ENCODE results near the gene ROBO1.

The ROBO1 gene

DNA sequence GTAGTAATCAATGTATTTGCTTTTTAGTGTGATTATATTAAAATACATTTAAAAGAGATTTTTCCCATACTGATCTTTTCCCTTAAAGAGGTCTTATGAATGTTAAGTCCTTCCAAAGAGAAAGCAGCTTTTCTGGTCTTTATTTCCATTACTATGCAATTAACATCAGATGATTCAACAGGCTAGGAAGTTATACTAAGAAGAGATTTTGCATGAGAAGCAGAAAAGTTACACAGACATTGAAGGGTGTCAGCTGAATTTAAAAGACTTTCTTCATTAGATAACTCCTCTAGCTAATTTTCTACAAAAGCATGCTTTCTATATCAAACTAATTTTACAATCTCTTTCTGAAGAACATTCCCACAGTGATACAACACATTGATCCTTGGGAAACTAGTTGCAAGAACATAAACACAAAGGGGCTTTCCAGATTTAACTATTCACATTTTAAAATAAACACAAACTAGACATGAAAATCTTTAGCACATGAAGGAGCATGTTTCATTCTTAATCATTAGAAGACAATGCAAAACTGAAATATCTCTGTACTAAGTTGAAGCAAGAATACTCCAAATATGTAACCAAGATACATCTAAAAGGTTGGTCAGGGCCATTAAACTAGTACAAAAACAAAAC, 965.8 kb downstream of the ROBO1 start:
- no peaks in the 10 kb centered on the region for H3K36me3 Mint-ChIP-seq
- no peaks in the 10 kb centered on the region for H3K4me1 Mint-ChIP-seq
- DNase-seq (ENCODE audit: low spot score in 2 of 2), result no peak
- H3K9me3 Mint-ChIP-seq, result peaks cover 10% of the 10 kb centered on the region
- H3K27ac Mint-ChIP-seq, result no peak overlapping the region
- no peak for ATAC-seq
- H3K4me3 Mint-ChIP-seq, result no peak overlapping the region

DNA sequence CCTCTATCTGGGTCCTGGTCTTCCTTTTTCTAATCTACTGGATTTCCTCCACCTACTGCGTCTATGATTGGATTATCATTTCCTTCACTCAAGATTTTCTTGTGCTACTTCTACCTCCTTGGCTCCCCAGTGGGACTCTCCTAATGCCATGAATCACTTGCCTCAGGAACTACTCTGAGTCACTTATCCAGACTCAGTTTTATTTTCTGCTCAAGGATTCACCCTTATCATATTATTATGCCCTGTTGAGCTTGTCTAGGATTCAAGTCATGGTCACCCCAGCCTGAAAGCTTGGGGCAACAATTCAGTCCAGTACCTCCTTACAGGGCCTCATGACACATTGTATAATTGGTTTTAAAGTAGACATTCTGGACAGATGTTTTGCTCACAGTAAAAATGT, 968.1 kb downstream of the ROBO1 start:
- Mint-ChIP-seq H3K4me1 (no peaks in the 10 kb centered on the region), H3K27ac (no peak overlapping the region), H3K36me3 (no peaks in the 10 kb centered on the region), H3K9me3 (peaks cover 22% of the 10 kb centered on the region), H3K4me3 (no peak overlapping the region)
- ATAC-seq (no peak), DNase-seq (ENCODE audit: low spot score in 2 of 2) (no peak)

DNA sequence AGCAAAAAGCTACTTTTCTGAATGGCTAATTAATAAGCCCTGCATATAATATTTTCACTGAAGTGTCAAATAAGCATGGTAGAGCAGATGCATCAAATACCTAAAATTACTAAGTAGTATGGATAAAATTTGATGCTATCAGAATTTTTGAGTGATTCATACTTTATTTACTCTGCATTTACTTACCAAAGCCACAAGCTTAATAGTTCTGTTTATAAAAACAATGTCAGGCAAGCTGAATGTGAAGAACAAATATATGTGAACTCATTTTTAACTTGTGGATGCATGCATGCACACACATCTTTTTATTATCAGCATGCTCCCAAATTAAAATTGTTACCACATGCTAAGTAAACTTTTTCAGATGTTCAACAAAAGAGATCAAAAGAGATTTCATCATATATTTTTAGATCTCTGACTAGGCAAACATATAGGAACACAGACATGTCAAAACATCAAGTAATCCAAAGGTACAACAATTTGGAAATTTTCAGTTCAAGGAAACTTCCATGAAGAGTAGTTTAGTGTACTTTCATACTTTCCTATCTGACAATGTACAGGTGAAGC, 969.4 kb downstream of the ROBO1 start:
- peaks cover 21% of the 10 kb centered on the region for H3K9me3 Mint-ChIP-seq
- H3K4me1 Mint-ChIP-seq, result no peaks in the 10 kb centered on the region
- no peak overlapping the region for H3K4me3 Mint-ChIP-seq

DNA sequence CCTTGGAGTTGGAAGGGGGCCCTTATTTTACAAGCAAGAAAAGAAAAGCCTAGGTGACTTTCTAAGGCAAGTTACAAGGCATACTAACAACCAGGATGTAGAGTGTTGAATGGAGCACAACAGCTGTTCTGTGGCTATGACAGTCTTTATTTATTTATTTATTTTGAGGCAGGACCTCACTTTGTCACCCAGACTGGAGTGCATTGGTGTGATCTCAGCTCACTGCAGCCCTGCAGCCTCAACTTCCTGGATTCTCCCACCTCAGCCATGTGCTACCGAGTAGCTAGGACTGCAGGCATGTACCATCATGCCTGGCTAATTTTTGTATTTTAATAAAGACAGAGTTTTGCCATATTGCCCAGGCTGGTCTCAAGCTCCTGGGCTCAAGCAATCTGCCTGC, 973.4 kb downstream of the ROBO1 start:
- no peaks in the 10 kb centered on the region for H3K4me1 Mint-ChIP-seq
- H3K9me3 Mint-ChIP-seq, result peaks cover 19% of the 10 kb centered on the region
- H3K36me3 Mint-ChIP-seq, result no peaks in the 10 kb centered on the region
- no peak overlapping the region for H3K27ac Mint-ChIP-seq
- ATAC-seq (no peak), DNase-seq (ENCODE audit: low spot score in 2 of 2) (no peak)
- H3K4me3 Mint-ChIP-seq, result no peak overlapping the region

More for the DNA sequence above, 969.4 kb downstream of the ROBO1 start:
- Mint-ChIP-seq H3K36me3 (no peaks in the 10 kb centered on the region), H3K27ac (no peak overlapping the region)
- no peak for ATAC-seq
- DNase-seq (ENCODE audit: low spot score in 2 of 2), result no peak

DNA sequence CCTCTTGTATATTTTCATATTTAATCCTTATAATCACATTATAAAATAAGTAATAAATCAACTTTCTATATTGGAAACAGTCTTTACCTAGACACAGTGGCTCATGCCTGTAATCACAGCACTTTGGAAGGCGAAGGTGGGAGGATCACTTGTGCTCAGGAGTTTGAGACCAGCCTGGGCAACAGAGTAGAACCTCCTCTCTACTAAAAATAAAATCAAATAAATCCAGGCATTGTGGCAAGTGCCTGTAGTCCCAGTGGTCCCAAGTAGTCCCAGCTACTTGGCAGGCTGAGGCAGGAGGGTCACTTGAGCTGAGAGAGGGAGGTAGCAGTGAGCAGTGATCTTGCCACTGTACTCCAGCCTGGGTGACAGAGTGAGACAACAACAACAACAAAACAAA, 975.1 kb downstream of the ROBO1 start:
- H3K36me3 Mint-ChIP-seq, result no peaks in the 10 kb centered on the region
- no peak overlapping the region for H3K27ac Mint-ChIP-seq
- no peak for ATAC-seq
- H3K9me3 Mint-ChIP-seq, result peaks cover 19% of the 10 kb centered on the region
- no peaks in the 10 kb centered on the region for H3K4me1 Mint-ChIP-seq
- H3K4me3 Mint-ChIP-seq, result no peak overlapping the region
- no peak for DNase-seq (ENCODE audit: low spot score in 2 of 2)

DNA sequence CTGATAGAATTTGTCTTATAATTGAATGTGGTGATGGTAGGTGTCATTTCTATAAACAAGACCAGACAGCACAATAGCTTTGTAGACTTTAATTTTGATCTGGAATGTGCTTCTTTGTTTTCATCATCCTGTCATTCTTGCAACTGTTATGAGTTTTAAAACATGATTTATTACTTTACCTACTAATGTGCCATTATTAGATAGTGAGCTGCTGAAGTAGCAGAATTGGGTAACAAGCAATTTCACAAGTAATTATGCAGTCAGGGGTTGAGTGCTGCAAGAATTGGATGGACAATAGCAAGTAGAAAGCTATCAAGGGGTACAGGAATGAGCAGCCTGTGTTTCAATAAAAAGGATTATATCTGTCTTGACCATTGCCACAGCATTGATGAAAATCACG, 975.6 kb downstream of the ROBO1 start:
- Mint-ChIP-seq H3K4me3 (no peak overlapping the region), H3K27ac (no peak overlapping the region), H3K36me3 (no peaks in the 10 kb centered on the region), H3K9me3 (peaks cover 19% of the 10 kb centered on the region), H3K4me1 (no peaks in the 10 kb centered on the region)
- ATAC-seq (no peak), DNase-seq (ENCODE audit: low spot score in 2 of 2) (no peak)

DNA sequence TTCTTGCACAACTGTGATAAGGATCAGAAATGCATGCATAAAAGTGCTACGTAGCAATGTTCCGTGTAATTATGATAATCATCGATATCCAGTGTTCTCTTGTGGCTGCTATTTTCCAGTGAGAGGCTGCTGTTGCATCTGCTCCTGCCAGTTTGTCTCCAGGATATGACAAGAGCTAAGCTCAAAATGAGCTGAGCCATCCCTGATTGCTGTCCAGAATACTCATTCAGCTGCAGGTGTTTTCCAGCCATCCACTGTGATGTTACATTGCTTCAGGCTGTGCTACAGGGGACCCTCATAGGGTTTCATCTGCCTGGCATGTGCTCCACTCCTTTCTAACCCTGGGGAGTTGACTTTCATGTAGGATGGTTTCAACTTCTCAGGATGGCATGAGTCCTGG, 976.0 kb downstream of the ROBO1 start:
- DNase-seq (ENCODE audit: low spot score in 2 of 2) (no peak), ATAC-seq (no peak)
- H3K27ac Mint-ChIP-seq, result no peak overlapping the region
- H3K4me1 Mint-ChIP-seq, result no peaks in the 10 kb centered on the region
- no peaks in the 10 kb centered on the region for H3K36me3 Mint-ChIP-seq
- no peak overlapping the region for H3K4me3 Mint-ChIP-seq
- H3K9me3 Mint-ChIP-seq, result peaks cover 16% of the 10 kb centered on the region

DNA sequence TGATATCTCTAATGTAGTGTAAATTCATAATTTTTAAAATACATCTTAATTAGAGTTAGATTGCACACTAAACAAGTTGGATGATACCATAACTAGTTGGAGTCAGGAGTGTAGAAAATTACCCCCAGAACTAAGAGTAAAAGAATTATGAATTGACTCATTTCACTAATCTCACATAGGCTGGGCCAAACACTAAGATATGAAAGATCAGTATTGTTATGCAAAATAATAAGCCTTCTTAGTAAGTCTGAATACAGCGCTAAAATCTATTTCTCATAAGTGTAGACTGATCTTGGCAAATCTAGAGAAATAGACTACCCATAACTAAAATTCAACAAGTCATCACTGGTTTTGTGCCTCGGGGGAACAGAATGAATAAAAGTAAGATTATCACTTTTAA, 979.0 kb downstream of the ROBO1 start:
- Mint-ChIP-seq H3K27ac (no peak overlapping the region), H3K36me3 (no peaks in the 10 kb centered on the region), H3K4me1 (no peaks in the 10 kb centered on the region), H3K4me3 (no peak overlapping the region), H3K9me3 (peaks cover 15% of the 10 kb centered on the region)
- DNase-seq (ENCODE audit: low spot score in 2 of 2) (no peak), ATAC-seq (no peak)

DNA sequence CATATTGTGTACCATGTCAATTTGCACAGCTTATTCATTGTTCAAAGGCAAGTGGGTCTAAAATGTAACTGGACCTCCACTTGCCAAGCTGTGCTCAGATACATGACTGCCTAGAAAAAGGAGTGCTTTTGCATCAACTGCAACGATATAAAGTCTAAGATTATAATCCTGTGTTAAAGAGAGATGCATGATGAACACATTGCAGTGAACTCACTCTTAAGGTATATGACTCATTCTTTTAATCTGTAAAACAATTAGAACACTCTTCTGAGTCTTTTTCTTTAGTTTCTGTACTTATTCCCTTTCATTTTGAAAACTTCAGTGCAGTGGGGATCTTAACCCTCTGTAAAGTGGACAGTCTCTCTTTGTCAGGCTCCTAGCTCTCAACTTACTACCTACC, 982.8 kb downstream of the ROBO1 start:
- H3K27ac Mint-ChIP-seq, result no peak overlapping the region
- no peak overlapping the region for H3K4me3 Mint-ChIP-seq
- H3K36me3 Mint-ChIP-seq, result no peaks in the 10 kb centered on the region
- H3K9me3 Mint-ChIP-seq, result peaks cover 22% of the 10 kb centered on the region
- no peaks in the 10 kb centered on the region for H3K4me1 Mint-ChIP-seq
- no peak for ATAC-seq
- DNase-seq (ENCODE audit: low spot score in 2 of 2), result no peak

DNA sequence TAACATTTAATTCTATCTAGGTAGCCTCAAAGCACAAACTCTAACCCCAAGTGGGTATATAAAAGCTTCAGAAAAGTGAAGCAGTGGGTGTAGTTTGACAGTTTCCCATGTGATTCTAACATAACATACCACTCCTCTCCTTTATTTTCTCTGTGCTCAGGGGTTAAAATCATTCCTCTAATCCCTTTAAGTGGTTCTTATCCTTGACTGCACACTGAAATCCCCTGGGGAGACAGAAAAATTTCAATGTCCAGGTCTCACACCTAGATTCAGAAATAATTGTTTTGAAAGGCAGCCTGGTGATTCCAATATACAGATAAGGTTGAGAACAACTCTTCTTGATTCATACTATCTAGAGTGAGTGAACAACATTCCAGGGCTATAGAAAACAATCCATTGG, 986.4 kb downstream of the ROBO1 start:
- ATAC-seq (no peak), DNase-seq (ENCODE audit: low spot score in 2 of 2) (no peak)
- no peaks in the 10 kb centered on the region for H3K4me1 Mint-ChIP-seq
- peaks cover 22% of the 10 kb centered on the region for H3K9me3 Mint-ChIP-seq
- H3K27ac Mint-ChIP-seq, result no peak overlapping the region
- no peak overlapping the region for H3K4me3 Mint-ChIP-seq
- H3K36me3 Mint-ChIP-seq, result no peaks in the 10 kb centered on the region

DNA sequence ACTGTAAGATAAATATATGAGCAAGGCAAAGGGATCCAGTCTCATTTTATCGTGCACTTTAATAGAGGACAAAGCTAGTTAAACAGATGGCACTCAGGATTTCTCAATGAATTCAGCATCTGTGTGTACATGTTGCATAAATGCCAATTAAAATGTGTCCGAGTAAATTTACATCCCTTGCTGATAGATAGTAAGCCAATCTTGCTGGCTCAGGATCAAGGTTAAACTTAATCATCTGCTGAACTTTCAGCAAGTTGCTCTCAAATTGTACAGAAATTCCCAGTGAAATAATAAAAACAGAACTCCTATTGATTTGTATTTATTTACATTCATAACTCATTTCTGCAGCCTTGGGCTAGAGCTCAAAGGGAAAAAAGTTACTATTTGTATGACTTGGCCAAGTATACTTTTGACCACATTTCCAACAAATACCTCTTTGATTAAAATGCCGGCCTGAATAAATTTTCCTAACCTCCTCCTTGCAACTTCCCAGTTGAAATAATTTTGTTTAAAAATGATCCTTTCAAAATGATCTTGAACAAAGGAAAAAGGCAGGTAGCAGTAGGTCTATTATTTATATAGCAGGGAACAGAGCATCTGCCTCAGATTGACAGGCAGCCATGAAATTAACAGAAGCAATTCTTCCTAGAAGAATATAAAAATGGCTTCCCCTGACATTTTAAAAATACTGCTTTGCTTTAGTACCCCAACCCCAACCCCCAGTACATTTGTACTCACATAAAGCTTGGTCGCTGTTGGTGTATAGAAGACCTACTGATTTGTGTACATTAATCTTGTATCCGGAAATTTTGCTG, 1001.9 kb downstream of the ROBO1 start:
- no peaks in the 10 kb centered on the region for H3K4me1 Mint-ChIP-seq
- H3K9me3 Mint-ChIP-seq, result peaks cover 19% of the 10 kb centered on the region
- no peak overlapping the region for H3K27ac Mint-ChIP-seq
- no peaks in the 10 kb centered on the region for H3K36me3 Mint-ChIP-seq
- ATAC-seq, result no peak
- no peak overlapping the region for H3K4me3 Mint-ChIP-seq
- DNase-seq (ENCODE audit: low spot score in 2 of 2), result no peak

DNA sequence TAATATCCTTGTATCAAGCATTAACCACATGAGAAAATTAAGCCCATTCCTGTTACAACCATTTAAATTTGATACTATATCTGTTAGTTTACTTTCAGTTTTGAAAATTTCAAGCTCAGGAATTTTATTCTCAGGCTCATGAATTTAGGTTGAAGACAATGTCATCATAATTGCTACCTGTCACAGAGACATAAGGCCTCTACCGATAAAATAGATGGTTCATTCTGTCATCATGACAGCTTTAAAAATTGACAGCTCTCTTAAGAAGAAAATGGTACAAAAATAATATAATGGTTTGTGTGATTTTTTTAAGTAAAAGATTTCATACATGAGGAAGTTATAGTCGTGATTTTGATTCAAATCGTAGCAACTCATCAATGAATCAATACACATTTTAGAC, 1003.2 kb downstream of the ROBO1 start:
- Mint-ChIP-seq H3K27ac (no peak overlapping the region), H3K9me3 (peaks cover 15% of the 10 kb centered on the region), H3K36me3 (no peaks in the 10 kb centered on the region), H3K4me3 (no peak overlapping the region), H3K4me1 (no peaks in the 10 kb centered on the region)
- ATAC-seq (no peak), DNase-seq (ENCODE audit: low spot score in 2 of 2) (no peak)

DNA sequence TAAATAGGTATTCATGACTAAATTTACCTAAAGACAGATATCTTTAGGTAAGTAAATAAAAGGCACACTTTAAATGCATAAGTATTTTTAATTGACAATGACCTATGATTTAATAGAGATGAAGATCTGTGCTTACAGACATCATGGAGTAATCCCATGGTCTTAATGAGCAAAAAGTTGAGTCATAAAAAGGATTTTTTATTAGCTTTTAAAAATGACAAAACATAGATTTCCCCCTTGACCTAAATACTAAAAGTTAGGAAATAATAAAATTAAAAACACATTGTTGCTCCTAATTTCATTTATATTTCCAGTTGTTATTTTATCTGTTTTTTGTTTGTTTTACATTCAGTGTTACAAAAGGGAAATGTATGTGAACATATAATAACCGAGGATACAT, 1005.7 kb downstream of the ROBO1 start:
- Mint-ChIP-seq H3K27ac (no peak overlapping the region), H3K4me1 (no peaks in the 10 kb centered on the region), H3K36me3 (no peaks in the 10 kb centered on the region), H3K9me3 (peaks cover 7% of the 10 kb centered on the region), H3K4me3 (no peak overlapping the region)
- DNase-seq (ENCODE audit: low spot score in 2 of 2), result no peak
- ATAC-seq, result no peak

DNA sequence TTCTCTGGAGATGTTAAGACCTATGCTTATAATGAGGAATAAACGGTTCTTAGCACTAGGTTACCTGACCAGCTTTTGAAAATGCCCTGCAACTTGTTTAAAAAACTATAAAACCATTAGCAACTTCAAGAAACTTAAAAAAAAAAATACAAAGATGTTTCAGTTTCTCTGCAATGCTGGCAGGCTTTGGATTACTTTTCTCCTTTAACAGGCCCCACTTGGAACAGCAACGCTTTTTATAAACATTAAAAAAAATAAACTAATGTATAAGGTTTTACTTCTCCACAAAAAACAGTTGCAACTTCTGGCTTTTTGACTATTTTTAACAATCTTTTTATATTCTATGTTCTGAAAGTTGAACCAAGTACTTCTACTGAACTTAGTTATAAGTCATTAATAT, 1006.7 kb downstream of the ROBO1 start:
- Mint-ChIP-seq H3K36me3 (no peaks in the 10 kb centered on the region), H3K4me3 (no peak overlapping the region), H3K9me3 (peaks cover 7% of the 10 kb centered on the region), H3K27ac (no peak overlapping the region), H3K4me1 (no peaks in the 10 kb centered on the region)
- ATAC-seq (no peak), DNase-seq (ENCODE audit: low spot score in 2 of 2) (no peak)

DNA sequence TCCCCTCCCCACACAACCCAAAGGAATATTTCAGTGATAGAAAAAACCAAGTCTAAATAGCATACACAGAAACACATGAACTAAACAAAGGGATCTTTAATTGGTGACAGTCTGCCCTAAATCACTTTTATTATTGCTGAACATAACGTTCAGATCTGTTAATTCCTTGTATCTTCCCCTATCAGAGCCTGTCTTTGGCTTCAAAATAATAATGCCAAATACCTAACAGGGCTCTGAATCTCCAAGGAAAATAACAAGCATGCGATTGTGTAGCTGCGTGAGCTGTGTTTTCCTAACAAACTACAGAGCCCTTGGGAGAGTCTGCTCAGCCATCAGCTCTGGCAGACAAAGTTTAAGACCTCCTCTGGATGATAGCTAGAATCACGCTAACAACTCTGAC, 1010.1 kb downstream of the ROBO1 start:
- ATAC-seq, result no peak
- Mint-ChIP-seq H3K4me3 (no peak overlapping the region), H3K9me3 (peaks cover 5% of the 10 kb centered on the region), H3K4me1 (no peaks in the 10 kb centered on the region), H3K27ac (no peak overlapping the region), H3K36me3 (no peaks in the 10 kb centered on the region)
- no peak for DNase-seq (ENCODE audit: low spot score in 2 of 2)

DNA sequence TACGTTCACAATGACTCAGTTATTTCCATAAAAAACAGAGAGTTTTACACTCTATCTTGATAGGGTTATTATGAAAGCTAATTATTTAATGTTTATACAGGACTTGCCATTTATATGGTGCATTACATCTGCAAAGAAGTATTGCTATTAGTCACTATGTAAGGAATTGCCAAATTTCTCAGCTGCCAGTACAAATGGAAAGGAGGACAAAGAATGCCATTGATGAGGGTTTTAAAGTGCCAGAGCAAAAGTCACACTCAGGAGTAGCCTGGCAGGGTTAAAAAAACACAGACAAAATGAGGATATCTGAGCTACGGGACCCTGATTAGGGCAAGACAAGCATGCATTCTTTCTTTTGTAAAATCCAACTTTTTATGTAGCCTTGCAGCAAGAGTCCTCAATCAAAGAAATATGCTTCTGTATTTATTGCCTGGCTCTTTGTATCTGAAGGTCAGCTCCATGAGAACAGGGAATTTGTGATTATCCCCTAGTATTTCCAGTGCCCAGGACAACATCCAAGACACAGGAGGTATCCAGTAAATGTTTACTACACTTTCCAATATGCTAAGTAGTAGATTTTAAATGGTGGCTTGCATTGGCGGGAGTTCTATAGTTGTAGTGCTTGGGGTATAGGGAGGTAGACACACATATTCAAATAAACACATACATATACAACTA, 1013.6 kb downstream of the ROBO1 start:
- no peaks in the 10 kb centered on the region for H3K4me1 Mint-ChIP-seq
- DNase-seq (ENCODE audit: low spot score in 2 of 2), result no peak
- H3K36me3 Mint-ChIP-seq, result no peaks in the 10 kb centered on the region
- no peak overlapping the region for H3K4me3 Mint-ChIP-seq
- no peak overlapping the region for H3K27ac Mint-ChIP-seq
- no peak for ATAC-seq
- H3K9me3 Mint-ChIP-seq, result peaks cover 7% of the 10 kb centered on the region
